Esophagus muscularis mucosa (tissue), 4 donors: ENCODE results near the gene HAUS5.

ENCODE experiments used
- EP300 ChIP-seq: sonication (generic); formaldehyde crosslinking; IDR thresholded peaks from one replicate; pipeline ENCODE4 v1.6.1; 2017; ENCODE audit warnings: antibody characterized with exemption
- POLR2A ChIP-seq: fragments of 450-650 bp; IDR thresholded peaks from one replicate; pipeline ENCODE4 v1.6.1; 2017; ENCODE audit warnings: antibody characterized with exemption, moderate library complexity, mild to moderate bottlenecking, low read depth
- TF ChIP-seq, protein P1 (sequence below), 3 experiments: fragments of 200-600 bp in 2 of 3; fragments of 450-650 bp in 1 of 3; sonication (generic) in 2 of 3; IDR thresholded peaks; one replicate each; pipeline ENCODE4 v1.5.1; 2017 to 2019; ENCODE audit warnings: antibody characterized with exemption in 3 of 3, mild to moderate bottlenecking in 2 of 3, moderate library complexity in 1 of 3

DNA sequence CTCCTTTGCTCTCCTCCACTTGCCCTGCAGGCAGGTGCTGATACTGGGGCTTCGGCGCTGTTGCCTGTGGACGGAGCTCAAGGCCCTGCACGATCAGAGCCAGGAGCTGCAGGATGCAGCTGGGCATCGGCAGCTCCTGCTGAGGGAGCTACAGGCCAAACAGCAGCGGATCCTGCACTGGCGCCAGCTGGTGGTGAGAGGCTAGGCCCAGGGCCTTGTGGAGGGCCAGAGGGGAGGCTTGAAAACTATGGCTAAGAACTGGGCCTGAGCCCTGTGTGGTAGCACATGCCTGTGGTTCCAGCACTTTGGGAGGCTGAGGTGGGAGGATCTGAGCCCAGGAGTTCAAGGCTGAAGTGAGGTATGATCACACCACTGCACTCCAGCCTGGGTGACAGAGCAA lies 6.3 kb downstream of the HAUS5 start:
- TF ChIP-seq POLR2A: no peak
- TF ChIP-seq, protein P1, sequence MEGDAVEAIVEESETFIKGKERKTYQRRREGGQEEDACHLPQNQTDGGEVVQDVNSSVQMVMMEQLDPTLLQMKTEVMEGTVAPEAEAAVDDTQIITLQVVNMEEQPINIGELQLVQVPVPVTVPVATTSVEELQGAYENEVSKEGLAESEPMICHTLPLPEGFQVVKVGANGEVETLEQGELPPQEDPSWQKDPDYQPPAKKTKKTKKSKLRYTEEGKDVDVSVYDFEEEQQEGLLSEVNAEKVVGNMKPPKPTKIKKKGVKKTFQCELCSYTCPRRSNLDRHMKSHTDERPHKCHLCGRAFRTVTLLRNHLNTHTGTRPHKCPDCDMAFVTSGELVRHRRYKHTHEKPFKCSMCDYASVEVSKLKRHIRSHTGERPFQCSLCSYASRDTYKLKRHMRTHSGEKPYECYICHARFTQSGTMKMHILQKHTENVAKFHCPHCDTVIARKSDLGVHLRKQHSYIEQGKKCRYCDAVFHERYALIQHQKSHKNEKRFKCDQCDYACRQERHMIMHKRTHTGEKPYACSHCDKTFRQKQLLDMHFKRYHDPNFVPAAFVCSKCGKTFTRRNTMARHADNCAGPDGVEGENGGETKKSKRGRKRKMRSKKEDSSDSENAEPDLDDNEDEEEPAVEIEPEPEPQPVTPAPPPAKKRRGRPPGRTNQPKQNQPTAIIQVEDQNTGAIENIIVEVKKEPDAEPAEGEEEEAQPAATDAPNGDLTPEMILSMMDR (IDR thresholded peaks at IDR 0.05): no peak
- TF ChIP-seq EP300: no peak
